Psoas muscle (tissue), 8 donors: ENCODE data around the gene PDGFD. TPM values are rescaled to one million over a fixed set of nuclear protein-coding genes. Genes with fewer than 3 reads are reported as not detected.

Experiments
- ATAC-seq, 4 donors: fragments of 200-7000 bp; cut with Tn5 transposase; one replicate each; pipeline ENCODE4 v1.9.1; 2020; ENCODE audit warnings: moderate library complexity in 3 of 4, mild to moderate bottlenecking in 2 of 4
- DNase-seq, 2 donors: peaks; one replicate each; pipeline ENCODE4 v3.0.0-alpha.2; 2020
- H3K27ac ChIP-seq: fragments of 200-600 bp; one replicate; pipeline ENCODE4 v1.8.0; 2022
- H3K27me3 ChIP-seq, 3 donors: fragments of 200-600 bp in 1 of 3; one replicate each; pipeline versions ENCODE4 v1.6.1 to v1.8.0; 2013 to 2022; ENCODE audit warnings: low read length in 2 of 3, mild to moderate bottlenecking in 2 of 3, moderate library complexity in 1 of 3; ENCODE audit not compliant: insufficient read depth in 3 of 3
- H3K36me3 ChIP-seq, 2 donors: fragments of 200-600 bp in 1 of 2; one replicate each; pipeline versions ENCODE4 v1.6.1 to v1.8.0; 2013 to 2022; ENCODE audit warnings: low read depth in 1 of 2, mild to moderate bottlenecking in 1 of 2, moderate library complexity in 1 of 2; ENCODE audit not compliant: insufficient read depth in 1 of 2
- H3K4me1 ChIP-seq: fragments of 200-600 bp; one replicate; pipeline ENCODE4 v1.8.0; 2022
- H3K4me3 ChIP-seq: fragments of 200-600 bp; one replicate; pipeline ENCODE4 v1.8.0; 2022; ENCODE audit warnings: mild to moderate bottlenecking
- H3K9me3 ChIP-seq: fragments of 200-600 bp; one replicate; pipeline ENCODE4 v1.8.0; 2022
- WGBS, 3 donors: extraction: QIAGEN DNeasy Blood & Tissue Kit; methylation state at CpG; one replicate each; pipeline versions ENCODE4 v1.1.6 to v1.1.7; 2013; 5-methylcytosine and 5-hydroxymethylcytosine counted together
- intact Hi-C, 2 donors: fragments of 100-400 bp; cut with DNase I; formaldehyde crosslinking; loops; one replicate each; pipeline versions ENCODE4 v1.11.0 to v1.14.2; 2022
- polyA plus RNA-seq, 3 donors: library from polyadenylated mRNA; stranded (reverse); fragments of 200-250 nt; gene quantifications; one replicate each; pipeline ENCODE4 v1.2.3, GENCODE V29; 2013
- total RNA-seq, 4 donors: library from RNA; stranded (reverse); fragmentation: NEBNext Ultra II Directional in 2 of 4; extraction: Animal tissue kit (Norgen Biotek cat#: 25700) in 2 of 4; gene quantifications; one replicate each; pipeline versions ENCODE4 v1.2.1 to v1.2.4, GENCODE V29; 2021 to 2023
- TF ChIP-seq, protein P1 (sequence below): fragments of 200-600 bp; IDR thresholded peaks from one replicate; pipeline ENCODE4 v1.8.0; 2022; ENCODE audit warnings: antibody characterized with exemption
- donor health status: healthy with polysubstance abuse.
- donor health status: DM: no; HTN: no; CAD: no; lungs with moderate emphysema.
- donor health status: Bipolar disorder and iron deficiency.
- donor health status: healthy.
- donor health status: DM: yes; HTN: yes; CAD: no.
- donor health status: DM: no; HTN: no; CAD: no.
- donor health status: DM: no; HTN: no; CAD: no.
- donor health status: DM: yes; HTN: yes; CAD: no.

The PDGFD gene
- total and polyA plus RNA-seq, 7 donors = 0.53 to 5.6 (median 1.2) TPM

DNA sequence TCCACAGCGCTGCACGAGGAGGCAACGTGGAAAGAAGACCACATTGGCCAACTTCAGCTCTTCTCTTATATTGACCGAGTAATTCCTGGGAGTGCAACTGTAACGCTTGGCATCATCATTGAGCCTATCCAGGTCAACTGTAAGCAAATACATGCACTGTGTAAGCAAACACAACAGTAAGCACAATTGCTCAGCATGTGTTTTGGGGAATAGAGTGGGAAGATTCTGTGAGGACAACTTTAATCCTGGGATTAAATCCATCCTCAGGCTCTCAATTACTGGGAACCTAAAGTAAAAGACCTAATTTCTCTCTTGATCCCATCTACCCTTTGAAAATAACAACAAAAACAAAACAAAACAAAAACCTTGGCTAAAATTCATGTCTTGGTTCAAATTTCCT lies 237.0 kb downstream of the PDGFD start:
- DNase-seq = no peak
- ATAC-seq = no peak
- H3K9me3 ChIP-seq = no peaks in the 10 kb centered on the region
- H3K36me3 ChIP-seq = no peaks in the 10 kb centered on the region
- 82 to 84% (median 83%) methylated on average over 5 of the region's 5 CpGs for WGBS, 3 donors
- intact Hi-C loops = no loop called here
- no peaks in the 10 kb centered on the region for H3K4me1 ChIP-seq
- no peak overlapping the region for H3K27ac ChIP-seq
- no peak overlapping the region for H3K4me3 ChIP-seq
- TF ChIP-seq, protein P1, sequence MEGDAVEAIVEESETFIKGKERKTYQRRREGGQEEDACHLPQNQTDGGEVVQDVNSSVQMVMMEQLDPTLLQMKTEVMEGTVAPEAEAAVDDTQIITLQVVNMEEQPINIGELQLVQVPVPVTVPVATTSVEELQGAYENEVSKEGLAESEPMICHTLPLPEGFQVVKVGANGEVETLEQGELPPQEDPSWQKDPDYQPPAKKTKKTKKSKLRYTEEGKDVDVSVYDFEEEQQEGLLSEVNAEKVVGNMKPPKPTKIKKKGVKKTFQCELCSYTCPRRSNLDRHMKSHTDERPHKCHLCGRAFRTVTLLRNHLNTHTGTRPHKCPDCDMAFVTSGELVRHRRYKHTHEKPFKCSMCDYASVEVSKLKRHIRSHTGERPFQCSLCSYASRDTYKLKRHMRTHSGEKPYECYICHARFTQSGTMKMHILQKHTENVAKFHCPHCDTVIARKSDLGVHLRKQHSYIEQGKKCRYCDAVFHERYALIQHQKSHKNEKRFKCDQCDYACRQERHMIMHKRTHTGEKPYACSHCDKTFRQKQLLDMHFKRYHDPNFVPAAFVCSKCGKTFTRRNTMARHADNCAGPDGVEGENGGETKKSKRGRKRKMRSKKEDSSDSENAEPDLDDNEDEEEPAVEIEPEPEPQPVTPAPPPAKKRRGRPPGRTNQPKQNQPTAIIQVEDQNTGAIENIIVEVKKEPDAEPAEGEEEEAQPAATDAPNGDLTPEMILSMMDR = no peak
- no peaks in the 10 kb centered on the region for H3K27me3 ChIP-seq

DNA sequence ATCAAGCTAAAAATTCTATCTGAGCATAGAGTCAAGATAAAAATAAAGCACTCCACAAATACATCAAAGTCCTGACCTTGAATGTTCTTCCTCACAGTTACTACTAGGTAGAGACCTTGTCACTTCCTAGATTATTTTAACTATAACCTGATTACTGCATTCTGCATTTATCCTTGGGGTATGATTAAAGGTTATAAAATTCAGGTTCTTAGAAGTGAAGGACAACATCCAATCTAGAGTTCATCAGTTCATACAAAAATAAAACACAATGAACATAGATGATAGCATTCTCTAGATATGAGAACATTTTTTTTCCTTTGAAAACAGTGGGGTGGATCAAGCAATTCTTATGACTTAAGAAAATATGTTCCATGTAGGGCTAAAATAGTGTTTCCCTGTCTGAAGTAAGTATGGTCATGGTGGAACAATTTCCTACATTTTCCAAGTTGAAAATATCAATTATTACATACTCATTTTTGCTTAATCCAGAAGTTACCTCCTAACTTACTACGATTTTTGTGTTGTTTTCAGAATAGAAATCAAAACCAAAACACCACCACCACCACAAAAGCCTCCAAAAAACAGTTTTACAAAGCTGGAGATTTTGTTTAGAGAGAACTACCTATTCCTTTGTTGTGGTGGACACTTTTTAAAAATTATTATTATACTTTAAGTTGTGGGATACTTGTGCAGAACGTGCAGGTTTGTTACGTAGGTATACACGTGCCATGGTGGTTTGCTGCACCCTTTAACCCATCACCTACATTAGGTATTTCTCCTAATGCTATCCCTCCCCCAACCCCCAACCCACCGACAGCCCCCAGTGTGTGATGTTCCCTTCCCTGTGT lies 239.6 kb downstream of the PDGFD start:
- intact Hi-C loops = no loop called here
- 85 to 94% (median 89%) methylated on average over 5 of the region's 5 CpGs for WGBS, 3 donors
- no peak overlapping the region for H3K4me3 ChIP-seq

DNA sequence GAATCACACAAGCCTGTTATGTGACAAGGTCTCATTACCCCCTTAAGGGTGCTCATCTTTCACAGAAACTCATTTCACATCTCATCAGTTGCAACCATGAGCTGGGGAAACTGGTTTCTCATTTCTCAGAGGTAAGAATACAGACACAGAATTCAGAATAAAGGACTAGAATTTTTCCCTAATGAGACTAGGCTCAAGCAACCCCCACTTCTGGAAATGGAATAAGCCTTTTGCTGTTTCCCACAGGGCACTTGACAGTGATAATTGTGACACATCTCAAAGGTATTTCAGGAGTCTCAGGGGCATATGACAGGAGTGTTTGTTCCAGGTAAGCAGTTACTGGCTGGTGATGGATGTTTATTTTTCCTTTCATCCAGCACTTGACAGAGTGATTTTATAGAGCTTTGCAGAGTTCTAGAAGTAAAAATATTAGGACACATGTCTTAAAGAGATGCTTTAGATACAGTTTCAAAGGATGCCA lies 240.5 kb downstream of the PDGFD start:
- no peaks in the 10 kb centered on the region for H3K36me3 ChIP-seq
- H3K27ac ChIP-seq = no peak overlapping the region
- no peak for DNase-seq
- H3K9me3 ChIP-seq = no peaks in the 10 kb centered on the region
- no peaks in the 10 kb centered on the region for H3K4me1 ChIP-seq
- intact Hi-C loops = no loop called here
- TF ChIP-seq, protein P1 = no peak
- H3K27me3 ChIP-seq = no peaks in the 10 kb centered on the region
- ATAC-seq = no peak
- H3K4me3 ChIP-seq = no peak overlapping the region

More for the DNA sequence above, 239.6 kb downstream of the PDGFD start:
- Histone ChIP-seq H3K27ac (no peak overlapping the region), H3K4me1 (no peaks in the 10 kb centered on the region), H3K27me3 (no peaks in the 10 kb centered on the region), H3K36me3 (no peaks in the 10 kb centered on the region), H3K9me3 (no peaks in the 10 kb centered on the region)
- DNase-seq (no peak), ATAC-seq (no peak)
- TF ChIP-seq, protein P1 = no peak

DNA sequence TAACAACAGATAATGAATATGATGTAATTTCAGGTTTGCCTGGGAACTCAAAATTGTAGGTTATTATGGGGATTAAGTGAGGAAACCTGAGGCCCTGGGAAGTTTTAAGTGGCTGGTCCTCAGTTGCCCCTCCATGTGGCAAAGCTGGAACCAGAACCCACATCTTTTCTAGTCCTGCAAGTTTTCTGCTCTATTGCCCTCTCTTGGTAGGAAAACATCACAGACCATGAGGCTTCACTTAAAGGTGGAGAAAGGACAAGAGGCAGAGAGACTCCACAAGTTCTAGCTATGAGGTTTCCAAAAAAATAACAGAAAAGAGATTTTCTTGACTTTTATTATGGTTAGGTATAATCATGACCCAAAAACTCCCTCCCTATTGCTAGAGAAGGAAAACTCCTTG lies 243.0 kb downstream of the PDGFD start:
- no peak for DNase-seq

More for the DNA sequence above, 243.0 kb downstream of the PDGFD start:
- H3K27ac ChIP-seq = no peak overlapping the region
- intact Hi-C loops = no loop called here
- no peak overlapping the region for H3K4me3 ChIP-seq
- TF ChIP-seq, protein P1 = no peak
- H3K27me3 ChIP-seq = no peaks in the 10 kb centered on the region
- H3K4me1 ChIP-seq = no peaks in the 10 kb centered on the region
- no peaks in the 10 kb centered on the region for H3K36me3 ChIP-seq
- no peak for ATAC-seq
- no peaks in the 10 kb centered on the region for H3K9me3 ChIP-seq
